SU-DHL-6 (cell line): ENCODE results near the gene TLE6.

Experiments
- H2AFZ ChIP-seq: fragments of 200-600 bp; sonication (generic); 2 replicates; pipeline ENCODE4 v1.6.1; 2014; ENCODE audit warnings: low read depth, mild to moderate bottlenecking, moderate library complexity, mixed read lengths, antibody characterized with exemption, low read length; ENCODE audit not compliant: severe bottlenecking
- H3F3A ChIP-seq: fragments of 200-600 bp; shearing (Covaris generic); 2 replicates; pipeline ENCODE4 v1.6.0; 2016; ENCODE audit warnings: antibody characterized with exemption, mild to moderate bottlenecking; ENCODE audit not compliant: insufficient read depth
- H3K27ac ChIP-seq: fragments of 200-600 bp; sonication (generic); 2 replicates; pipeline ENCODE4 v1.5.1; 2016; ENCODE audit warnings: low read depth, mild to moderate bottlenecking, low read length, moderate library complexity, mixed read lengths
- H3K27me3 ChIP-seq: fragments of 200-600 bp; sonication (generic), shearing (Covaris generic); 2 replicates; pipeline ENCODE4 v1.6.0; 2014; ENCODE audit warnings: mild to moderate bottlenecking, low read length
- H3K36me3 ChIP-seq: fragments of 200-600 bp; sonication (generic); 2 replicates; pipeline ENCODE4 v1.6.1; 2014; ENCODE audit warnings: mild to moderate bottlenecking, low read length, mixed read lengths
- H3K4me2 ChIP-seq: fragments of 300-600, 200-600 bp; shearing (Covaris generic), sonication (generic); 2 replicates; pipeline ENCODE4 v1.6.0; 2014; ENCODE audit warnings: low read length, low read depth, mild to moderate bottlenecking; ENCODE audit not compliant: poor library complexity, severe bottlenecking
- H3K4me3 ChIP-seq: fragments of 200-600 bp; sonication (generic); 2 replicates; pipeline ENCODE4 v1.5.1; 2014; ENCODE audit warnings: antibody characterized with exemption, low read length, mild to moderate bottlenecking, mixed read lengths; ENCODE audit not compliant: insufficient read depth, poor library complexity, severe bottlenecking
- H3K79me2 ChIP-seq: fragments of 200-600 bp; sonication (generic); 2 replicates; pipeline ENCODE4 v1.6.1; 2014; ENCODE audit warnings: mild to moderate bottlenecking, low read length, moderate library complexity; ENCODE audit not compliant: insufficient read depth
- H3K9ac ChIP-seq: fragments of 200-600 bp; sonication (generic); 2 replicates; pipeline ENCODE4 v1.7.0; 2014; ENCODE audit warnings: mild to moderate bottlenecking, low read length
- H3K9me2 ChIP-seq: fragments of 200-600 bp; sonication (generic); replicated peaks from 2 replicates; pipeline ENCODE4 v1.6.1; 2014; ENCODE audit warnings: low read length; ENCODE audit not compliant: insufficient read depth
- H3K9me3 ChIP-seq: fragments of 200-600 bp; sonication (generic); 2 replicates; pipeline ENCODE4 v1.6.1; 2014; ENCODE audit warnings: low read length, mixed read lengths; ENCODE audit not compliant: insufficient read depth
- H4K20me1 ChIP-seq: fragments of 200-600 bp; sonication (generic); 2 replicates; pipeline ENCODE4 v1.6.1; 2014; ENCODE audit warnings: low read depth, mild to moderate bottlenecking, antibody characterized with exemption, low read length, moderate library complexity, mixed read lengths
- EZH2phosphoT487 ChIP-seq: fragments of 200-600 bp; sonication (generic), shearing (Covaris generic); conservative IDR thresholded peaks from 2 replicates; pipeline ENCODE4 v1.6.1; 2018; ENCODE audit warnings: mild to moderate bottlenecking, antibody characterized with exemption, low read length, moderate library complexity, mixed read lengths
- TF ChIP-seq, protein P1 (sequence below): fragments of 200-600 bp; sonication (generic); IDR thresholded peaks from one replicate; pipeline ENCODE4 v1.5.1; 2017; ENCODE audit warnings: antibody characterized with exemption, mild to moderate bottlenecking, low read length, moderate library complexity; ENCODE audit not compliant: insufficient read depth, poor library complexity, severe bottlenecking

Gene TLE6

DNA sequence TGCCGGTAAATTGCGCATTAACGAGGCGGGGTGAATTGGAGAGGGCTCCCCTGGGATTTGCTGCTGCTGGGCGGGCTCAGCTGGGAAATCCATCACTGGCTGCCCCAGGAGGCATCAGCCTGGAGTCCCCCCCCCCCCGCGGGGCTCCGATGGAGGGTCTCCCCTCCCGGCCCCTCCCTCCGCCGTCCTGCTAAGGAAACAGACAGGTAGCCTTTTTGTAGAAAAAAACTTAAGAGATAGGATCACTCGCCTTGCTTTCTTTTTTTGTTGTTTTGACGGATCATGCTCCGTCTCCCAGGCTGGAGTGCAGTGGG lies 6.8 kb downstream of the TLE6 start:
- Histone ChIP-seq H3F3A (no peaks in the 10 kb centered on the region), H3K36me3 (no peaks in the 10 kb centered on the region), H3K27ac (no peak overlapping the region), H3K9ac (no peak overlapping the region), H3K79me2 (no peaks in the 10 kb centered on the region), H3K9me3 (no peaks in the 10 kb centered on the region), H4K20me1 (no peaks in the 10 kb centered on the region), H3K27me3 (no peaks in the 10 kb centered on the region), H3K9me2 (no peaks in the 10 kb centered on the region), H3K4me2 (no peak overlapping the region), H3K4me3 (no peak overlapping the region), H2AFZ (no peak overlapping the region)
- TF ChIP-seq, protein P1, sequence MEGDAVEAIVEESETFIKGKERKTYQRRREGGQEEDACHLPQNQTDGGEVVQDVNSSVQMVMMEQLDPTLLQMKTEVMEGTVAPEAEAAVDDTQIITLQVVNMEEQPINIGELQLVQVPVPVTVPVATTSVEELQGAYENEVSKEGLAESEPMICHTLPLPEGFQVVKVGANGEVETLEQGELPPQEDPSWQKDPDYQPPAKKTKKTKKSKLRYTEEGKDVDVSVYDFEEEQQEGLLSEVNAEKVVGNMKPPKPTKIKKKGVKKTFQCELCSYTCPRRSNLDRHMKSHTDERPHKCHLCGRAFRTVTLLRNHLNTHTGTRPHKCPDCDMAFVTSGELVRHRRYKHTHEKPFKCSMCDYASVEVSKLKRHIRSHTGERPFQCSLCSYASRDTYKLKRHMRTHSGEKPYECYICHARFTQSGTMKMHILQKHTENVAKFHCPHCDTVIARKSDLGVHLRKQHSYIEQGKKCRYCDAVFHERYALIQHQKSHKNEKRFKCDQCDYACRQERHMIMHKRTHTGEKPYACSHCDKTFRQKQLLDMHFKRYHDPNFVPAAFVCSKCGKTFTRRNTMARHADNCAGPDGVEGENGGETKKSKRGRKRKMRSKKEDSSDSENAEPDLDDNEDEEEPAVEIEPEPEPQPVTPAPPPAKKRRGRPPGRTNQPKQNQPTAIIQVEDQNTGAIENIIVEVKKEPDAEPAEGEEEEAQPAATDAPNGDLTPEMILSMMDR: no peak
- no peak for TF ChIP-seq EZH2phosphoT487

DNA sequence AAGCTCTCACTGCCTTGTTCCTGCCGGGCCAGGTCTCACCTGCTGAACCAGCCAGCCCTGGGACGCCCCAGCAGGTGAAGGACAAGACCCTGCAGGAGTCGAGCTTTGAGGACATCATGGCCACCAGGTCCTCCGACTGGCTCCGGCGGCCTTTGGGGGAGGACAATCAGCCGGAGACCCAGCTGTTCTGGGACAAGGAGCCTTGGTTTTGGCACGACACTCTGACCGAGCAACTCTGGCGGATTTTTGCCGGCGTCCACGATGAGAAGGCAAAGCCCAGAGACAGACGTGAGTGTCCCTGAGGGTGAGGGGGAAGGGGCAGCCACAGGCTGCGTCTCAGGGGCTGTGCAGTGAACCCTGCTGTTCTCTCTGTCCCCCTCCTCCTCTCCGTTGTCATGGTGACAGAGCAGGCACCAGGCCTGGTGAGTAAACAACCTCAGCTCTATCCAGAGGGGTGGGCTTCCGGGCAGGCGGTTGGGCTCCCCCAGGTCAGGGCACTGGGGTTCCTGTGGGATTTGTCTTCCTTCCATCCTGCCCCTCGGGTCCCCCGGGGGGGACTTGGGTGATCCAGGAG lies 9.7 kb downstream of the TLE6 start:
- Histone ChIP-seq H2AFZ (no peak overlapping the region), H3K4me2 (no peak overlapping the region), H3F3A (no peaks in the 10 kb centered on the region), H3K27ac (no peak overlapping the region), H4K20me1 (no peaks in the 10 kb centered on the region), H3K36me3 (no peaks in the 10 kb centered on the region), H3K27me3 (no peaks in the 10 kb centered on the region), H3K9me2 (no peaks in the 10 kb centered on the region), H3K9me3 (no peaks in the 10 kb centered on the region), H3K4me3 (no peak overlapping the region), H3K9ac (no peak overlapping the region), H3K79me2 (no peaks in the 10 kb centered on the region)
- TF ChIP-seq, protein P1: no peak
- no peak for TF ChIP-seq EZH2phosphoT487

DNA sequence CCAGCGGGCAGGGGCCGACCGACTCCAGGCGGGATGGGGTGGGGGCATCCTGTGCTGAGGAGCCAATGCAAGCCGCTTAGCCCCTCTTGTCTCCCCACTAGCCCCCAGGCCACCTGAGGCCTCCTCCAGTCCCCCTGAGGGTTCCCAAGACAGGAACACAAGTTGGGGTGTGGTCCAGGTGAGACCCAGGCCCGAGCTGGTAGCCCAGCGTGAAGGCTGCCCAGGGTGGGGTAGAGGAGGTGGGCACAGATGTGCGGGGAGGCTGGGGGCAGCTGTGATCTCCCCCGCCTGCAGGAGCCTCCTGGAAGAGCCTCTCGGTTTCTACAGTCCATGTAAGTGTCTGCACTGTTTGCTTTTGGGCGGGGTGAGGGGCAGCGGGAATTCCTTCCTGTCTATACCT lies 10.4 kb downstream of the TLE6 start:
- no peak overlapping the region for H2AFZ ChIP-seq
- H3K79me2 ChIP-seq: no peaks in the 10 kb centered on the region
- no peaks in the 10 kb centered on the region for H3K36me3 ChIP-seq
- H3F3A ChIP-seq: no peaks in the 10 kb centered on the region
- H3K9me3 ChIP-seq: no peaks in the 10 kb centered on the region
- no peak overlapping the region for H3K4me3 ChIP-seq
- no peaks in the 10 kb centered on the region for H3K9me2 ChIP-seq
- no peak overlapping the region for H3K4me2 ChIP-seq
- H3K27ac ChIP-seq: no peak overlapping the region
- no peaks in the 10 kb centered on the region for H3K27me3 ChIP-seq
- H4K20me1 ChIP-seq: no peaks in the 10 kb centered on the region
- TF ChIP-seq, protein P1: no peak
- no peak for TF ChIP-seq EZH2phosphoT487
- H3K9ac ChIP-seq: no peak overlapping the region

DNA sequence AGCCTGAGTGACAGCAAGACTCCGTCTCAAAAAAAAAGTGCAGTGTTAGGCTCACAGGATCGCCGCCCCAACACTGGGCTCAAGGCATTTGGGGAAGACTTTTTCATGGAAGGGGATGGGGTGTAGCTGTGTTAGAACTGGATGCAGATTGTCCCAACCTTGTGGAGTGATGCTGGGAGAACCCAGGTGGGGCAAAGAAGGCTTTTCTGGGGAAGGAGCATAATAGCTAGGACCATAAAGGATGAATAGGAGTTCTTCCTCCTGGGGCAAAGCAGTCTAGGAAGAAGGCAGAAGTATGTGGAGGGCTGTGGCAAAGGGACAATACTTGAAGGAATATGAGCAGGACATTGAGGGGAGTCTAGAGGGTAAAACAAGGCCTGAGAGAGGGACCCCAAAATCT lies 11.2 kb downstream of the TLE6 start:
- Histone ChIP-seq H3K27me3 (no peaks in the 10 kb centered on the region), H3K4me2 (no peak overlapping the region), H3K9ac (no peak overlapping the region)

More for the DNA sequence above, 11.2 kb downstream of the TLE6 start:
- H3K9me2 ChIP-seq: no peaks in the 10 kb centered on the region
- H3K9me3 ChIP-seq: no peaks in the 10 kb centered on the region
- no peak overlapping the region for H3K4me3 ChIP-seq
- H3K79me2 ChIP-seq: no peaks in the 10 kb centered on the region
- TF ChIP-seq, protein P1: no peak
- TF ChIP-seq EZH2phosphoT487: no peak
- H3K36me3 ChIP-seq: no peaks in the 10 kb centered on the region
- H3F3A ChIP-seq: no peaks in the 10 kb centered on the region
- no peak overlapping the region for H3K27ac ChIP-seq
- H4K20me1 ChIP-seq: no peaks in the 10 kb centered on the region
- H2AFZ ChIP-seq: no peak overlapping the region
